BE2C (cell line): Measurements from ENCODE around the gene KRTAP10-11.
"Not testable (repeated sequence)": the region's sequence is repeated elsewhere in the genome, so short reads cannot be mapped to it uniquely, and the experiment has no call there.

Experiments used
- DNase-seq: peaks from one replicate; pipeline ENCODE4 v3.0.0-alpha.2; 2020
- H3K27me3 ChIP-seq: fragments of 250-450 bp; sonication (Bioruptor Pico); 2 replicates; pipeline ENCODE4 v1.5.1; 2020; ENCODE audit warnings: mild to moderate bottlenecking
- H3K36me3 ChIP-seq: fragments of 250-450 bp; sonication (Bioruptor Pico); 2 replicates; pipeline ENCODE4 v1.5.1; 2020; ENCODE audit warnings: mild to moderate bottlenecking
- H3K4me1 ChIP-seq: fragments of 250-450 bp; sonication (Bioruptor Pico); 2 replicates; pipeline ENCODE4 v1.5.1; 2020
- H3K4me3 ChIP-seq: 2 replicates; pipeline ENCODE4 v1.5.1; 2011; ENCODE audit warnings: low read depth, low read length
- H3K9me3 ChIP-seq: fragments of 250-450 bp; sonication (Bioruptor Pico); 2 replicates; pipeline ENCODE4 v1.5.1; 2020
- CTCF ChIP-seq: IDR thresholded peaks from 2 replicates; pipeline ENCODE4 v1.5.1; 2012; ENCODE audit warnings: mild to moderate bottlenecking, low read depth, low read length

Gene KRTAP10-11

DNA sequence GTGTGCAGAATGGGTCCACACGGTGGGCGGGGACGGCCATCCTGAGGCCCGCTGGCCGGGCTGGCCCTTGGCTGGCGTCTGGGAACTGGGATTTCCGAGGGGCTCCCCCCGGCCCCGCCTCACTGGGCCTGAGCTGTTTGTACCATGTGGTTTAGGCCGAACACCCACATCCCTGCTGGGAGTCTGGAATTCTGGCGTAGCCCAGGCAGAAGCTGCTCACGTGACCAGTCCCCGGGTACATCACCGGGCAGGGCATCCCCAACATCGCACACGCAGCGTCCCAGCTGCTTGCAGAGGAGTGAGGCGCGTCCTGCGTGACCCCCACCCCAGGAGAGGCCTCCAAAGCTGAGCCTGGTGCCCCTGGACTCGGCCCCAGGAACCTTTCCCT, 43.8 kb upstream of the KRTAP10-11 start:
- no peak for DNase-seq
- H3K9me3 ChIP-seq, result no peaks in the 10 kb centered on the region
- H3K27me3 ChIP-seq, result peaks cover 34% of the 10 kb centered on the region
- no peaks in the 10 kb centered on the region for H3K36me3 ChIP-seq
- no peak for TF ChIP-seq CTCF
- H3K4me3 ChIP-seq, result no peak overlapping the region
- no peaks in the 10 kb centered on the region for H3K4me1 ChIP-seq

- H3K9me3 ChIP-seq, result no peaks in the 10 kb centered on the region
- TF ChIP-seq CTCF, result no peak
- no peaks in the 10 kb centered on the region for H3K4me1 ChIP-seq
- DNase-seq, result no peak
- H3K4me3 ChIP-seq, result no peak overlapping the region
- H3K27me3 ChIP-seq, result peaks cover 26% of the 10 kb centered on the region
- H3K36me3 ChIP-seq, result no peaks in the 10 kb centered on the region
Observed at GRCh38 chr21:44603109-44603875, 42.9 kb upstream of the KRTAP10-11 start.

- no peaks in the 10 kb centered on the region for H3K9me3 ChIP-seq
- no peak overlapping the region for H3K4me3 ChIP-seq
- H3K36me3 ChIP-seq, result no peaks in the 10 kb centered on the region
- H3K27me3 ChIP-seq, result peaks cover 24% of the 10 kb centered on the region
- TF ChIP-seq CTCF, result no peak
- no peaks in the 10 kb centered on the region for H3K4me1 ChIP-seq
- no peak for DNase-seq
Observed at GRCh38 chr21:44603911-44604310, 42.3 kb upstream of the KRTAP10-11 start.

GRCh38 chr21:44606495-44606894, 39.7 kb upstream of the KRTAP10-11 start:
- H3K9me3 ChIP-seq, result no peaks in the 10 kb centered on the region

GRCh38 chr21:44609193-44609592, 37.0 kb upstream of the KRTAP10-11 start:
- no peak for TF ChIP-seq CTCF
- Histone ChIP-seq H3K36me3 (no peaks in the 10 kb centered on the region), H3K4me1 (no peaks in the 10 kb centered on the region), H3K4me3 (no peak overlapping the region), H3K9me3 (no peaks in the 10 kb centered on the region), H3K27me3 (no peaks in the 10 kb centered on the region)
- DNase-seq, result no peak

More at GRCh38 chr21:44606495-44606894, 39.7 kb upstream of the KRTAP10-11 start:
- H3K36me3 ChIP-seq, result no peaks in the 10 kb centered on the region
- DNase-seq, result no peak
- TF ChIP-seq CTCF, result no peak
- no peak overlapping the region for H3K4me3 ChIP-seq
- H3K27me3 ChIP-seq, result peaks cover 9% of the 10 kb centered on the region
- no peaks in the 10 kb centered on the region for H3K4me1 ChIP-seq

- not testable (repeated sequence) for H3K36me3 ChIP-seq, H3K9me3 ChIP-seq, H3K27me3 ChIP-seq, H3K4me1 ChIP-seq, H3K4me3 ChIP-seq, DNase-seq
Observed at GRCh38 chr21:44610157-44610843, 35.9 kb upstream of the KRTAP10-11 start.
